ENCODE results near the gene PSMC3IP.

Gene PSMC3IP

DNA sequence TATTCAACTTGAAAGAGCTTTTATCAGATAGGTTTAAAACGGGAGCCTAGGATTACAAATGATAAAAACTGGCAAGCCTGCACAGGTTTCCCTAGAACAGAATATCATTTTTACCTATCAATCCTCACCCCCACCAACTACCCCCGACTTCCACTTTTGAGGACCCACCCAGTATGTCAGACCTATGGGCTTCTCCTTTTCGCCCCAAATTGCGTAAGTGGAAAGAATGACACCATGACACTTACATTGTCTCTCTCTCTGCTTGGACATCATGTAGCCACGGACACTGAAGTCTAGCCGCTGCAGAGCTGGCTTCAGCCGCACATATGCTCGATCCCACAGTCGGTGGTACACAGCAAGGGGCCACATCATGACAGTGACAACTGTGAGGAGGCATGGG is 7.4 kb upstream of the PSMC3IP start:
- DNase-seq: peak; percentile 68 to 86 (median 81)

DNA sequence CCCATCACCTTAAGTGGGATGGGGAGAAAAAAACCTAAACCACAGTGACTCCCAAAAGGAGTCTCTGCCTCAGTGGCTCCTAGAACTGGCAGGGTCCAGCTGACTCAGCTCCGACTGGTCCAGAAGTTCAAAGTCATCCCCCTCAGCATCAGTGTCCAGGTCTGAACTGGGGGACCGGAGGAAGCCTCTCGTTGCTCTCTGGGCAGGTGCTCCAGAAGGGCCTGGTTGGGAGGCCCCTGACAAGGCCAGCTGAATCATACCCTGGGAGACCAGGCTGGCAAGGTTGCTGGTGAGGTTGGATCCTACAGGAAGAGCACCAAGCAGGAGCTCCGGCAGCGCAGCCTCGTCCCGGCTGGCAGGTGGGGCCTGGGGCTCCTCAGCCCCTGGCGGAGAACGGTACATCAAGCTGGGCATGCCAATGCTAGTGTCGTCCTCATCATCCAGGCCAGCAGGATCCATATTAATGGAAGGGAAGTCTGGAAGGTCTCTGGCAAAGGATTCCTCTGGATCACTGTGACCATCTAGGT is 4.3 kb upstream of the PSMC3IP start:
- DNase-seq: no peak

DNA sequence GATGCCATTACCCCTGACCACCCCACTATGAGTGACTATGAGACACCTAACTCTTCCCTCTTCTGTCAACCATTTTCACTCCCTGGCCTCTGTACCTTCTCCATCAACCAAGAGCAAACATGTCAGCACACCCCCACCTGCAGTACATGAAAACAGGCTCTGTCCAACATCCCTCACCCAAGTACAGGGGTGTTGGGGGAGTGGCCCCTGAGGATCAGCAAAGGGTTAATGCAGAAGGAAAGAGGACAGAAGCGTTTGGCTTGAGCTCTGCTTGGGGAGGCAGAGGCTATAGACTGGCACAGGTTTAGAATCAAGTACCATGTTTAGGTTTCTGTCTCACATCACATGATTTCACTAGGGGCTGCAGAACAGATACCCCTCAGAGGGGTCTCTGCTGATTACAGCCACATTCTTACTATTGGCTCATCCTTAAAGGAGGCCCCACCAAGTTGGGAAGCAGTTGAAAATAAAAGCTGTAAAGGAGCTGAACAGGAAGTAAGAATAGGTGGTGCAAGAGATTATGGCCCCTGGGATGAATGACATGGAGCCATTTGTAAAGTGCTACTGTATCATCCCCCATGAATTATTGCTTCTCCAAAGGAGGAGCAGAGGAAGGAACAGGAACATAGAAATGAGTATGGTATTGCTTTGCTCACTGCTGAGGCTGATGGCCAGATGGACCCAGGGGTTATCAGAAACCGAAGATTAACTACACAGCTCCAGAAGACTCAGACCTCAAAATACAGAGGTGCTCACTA is 2.4 kb upstream of the PSMC3IP start:
- no peak for DNase-seq

DNA sequence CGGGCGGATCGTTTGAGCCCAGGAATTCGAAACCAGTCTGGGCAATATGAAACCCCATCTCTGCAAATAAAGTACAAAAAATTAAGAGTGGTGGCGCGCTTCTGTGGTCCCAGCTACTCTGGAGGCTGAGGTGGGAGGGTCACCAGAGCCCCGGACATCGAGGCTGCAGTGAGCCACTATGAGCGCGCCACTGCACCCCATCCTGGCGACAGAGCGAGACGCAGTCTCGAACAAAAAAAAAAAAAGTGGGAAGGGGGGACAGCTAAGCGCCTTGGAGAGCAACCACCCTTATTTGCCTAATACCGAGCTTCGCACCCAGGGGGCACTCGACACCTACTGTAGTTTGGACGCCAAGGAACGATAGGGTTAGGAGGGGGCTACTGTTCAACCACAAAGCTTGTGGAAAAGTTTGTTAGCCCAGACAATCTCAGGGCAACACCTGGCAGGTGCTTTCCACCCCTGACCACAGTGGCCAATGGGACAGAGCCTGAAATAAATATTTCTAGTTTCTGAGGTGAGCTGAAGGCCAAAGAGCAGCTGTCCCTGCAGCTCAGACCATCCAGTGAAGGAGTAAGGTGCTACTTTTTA is 847 bp upstream of the PSMC3IP start:
- DNase-seq: peak; percentile 71 to 81 (median 74)

DNA sequence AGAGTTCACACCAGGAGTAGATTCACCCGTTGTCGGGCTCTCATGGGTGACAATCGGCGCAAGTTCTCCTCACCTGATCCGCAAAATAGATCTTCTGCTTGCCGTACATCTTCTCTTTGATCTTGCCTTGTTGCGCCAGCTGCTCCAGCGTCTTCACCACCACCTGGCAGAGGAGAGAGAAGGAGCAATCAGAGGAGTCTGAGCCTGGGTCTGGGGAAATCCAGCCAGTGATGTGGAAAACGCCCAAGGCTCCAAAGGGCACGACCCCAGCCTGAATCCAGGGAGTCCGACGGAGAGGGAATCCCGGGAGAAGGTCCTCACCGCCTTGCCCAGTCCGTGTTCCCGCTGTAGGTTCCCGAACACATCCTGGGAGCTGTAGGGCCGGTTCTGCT is 393 bp downstream of the PSMC3IP start:
- DNase-seq: no peak

DNA sequence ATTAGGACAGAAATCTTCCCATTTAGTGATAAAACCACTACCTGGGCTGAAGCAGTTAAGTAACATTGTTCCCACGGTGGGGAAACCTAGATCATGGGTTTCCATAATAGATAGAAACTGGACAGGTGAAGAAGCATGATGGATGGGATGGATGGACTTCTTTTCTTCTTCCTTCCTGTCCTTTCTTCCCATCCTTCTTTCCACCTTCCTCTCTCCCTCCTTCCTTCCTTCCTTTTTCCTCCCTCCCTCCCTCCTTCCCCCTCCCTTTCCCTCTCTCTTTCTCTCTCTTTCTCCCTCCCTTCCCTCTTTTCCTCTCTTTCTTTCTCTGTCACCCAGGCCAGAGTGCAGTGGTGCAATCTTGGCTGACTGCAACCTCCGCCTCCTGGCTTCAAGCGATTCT is 3.1 kb downstream of the PSMC3IP start:
- DNase-seq: no peak

DNA sequence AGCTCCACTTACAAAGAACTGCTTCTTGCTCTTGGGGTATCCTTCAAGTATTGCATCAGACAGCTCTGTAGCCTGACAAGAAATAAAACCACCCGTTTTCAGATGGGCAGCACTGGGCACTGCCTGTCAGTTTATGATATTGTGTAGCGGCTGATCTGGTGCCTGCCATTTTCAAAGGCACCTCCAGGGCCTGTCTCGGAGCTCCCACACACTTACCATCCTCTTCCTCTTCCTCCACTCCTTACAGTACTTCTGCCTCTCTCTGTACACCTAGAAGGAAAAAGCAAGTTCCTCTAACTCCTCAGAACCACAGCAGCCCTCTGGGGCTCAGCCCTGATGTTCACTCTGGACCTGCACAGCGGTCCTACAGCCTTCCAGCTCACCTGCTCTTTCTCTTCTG is 4.4 kb downstream of the PSMC3IP start:
- DNase-seq: no peak

DNA sequence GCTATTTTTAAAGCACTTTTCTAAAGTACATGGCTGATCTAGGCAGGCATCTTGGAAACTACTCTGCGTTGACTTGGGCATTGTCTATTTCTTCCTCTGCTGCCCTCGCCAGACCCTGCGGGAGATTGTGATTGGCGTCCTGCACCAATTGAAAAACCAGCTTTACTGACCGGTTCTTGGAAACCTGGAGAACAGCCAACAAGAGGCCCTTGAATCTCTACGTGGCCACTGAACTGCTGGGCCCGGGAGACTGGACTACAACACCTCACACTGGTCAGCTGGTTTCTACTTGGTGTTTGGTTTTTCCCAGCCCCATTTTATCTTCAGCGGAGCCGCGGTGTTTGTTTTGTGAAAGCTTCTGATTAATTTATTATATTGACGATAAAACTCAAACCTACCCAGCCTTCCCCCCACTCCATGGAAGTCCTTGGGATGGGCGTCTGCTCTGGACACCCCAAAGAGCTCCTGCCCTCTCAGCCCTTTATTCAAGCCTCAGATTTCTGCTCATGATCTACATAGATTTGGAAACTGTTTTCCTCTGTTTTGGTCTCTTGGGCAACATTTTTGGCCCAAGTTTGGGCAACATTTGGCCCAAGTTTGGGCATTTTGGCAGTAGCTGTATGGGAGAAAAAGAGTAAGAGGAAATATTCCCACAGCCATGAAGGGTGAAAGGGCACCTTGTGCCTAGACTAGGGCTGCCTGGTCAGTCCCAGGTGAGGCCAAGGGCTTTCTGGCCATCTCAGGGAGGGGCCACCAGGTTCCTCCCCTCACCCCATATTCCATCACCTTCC is 5.9 kb downstream of the PSMC3IP start:
- DNase-seq: no peak

DNA sequence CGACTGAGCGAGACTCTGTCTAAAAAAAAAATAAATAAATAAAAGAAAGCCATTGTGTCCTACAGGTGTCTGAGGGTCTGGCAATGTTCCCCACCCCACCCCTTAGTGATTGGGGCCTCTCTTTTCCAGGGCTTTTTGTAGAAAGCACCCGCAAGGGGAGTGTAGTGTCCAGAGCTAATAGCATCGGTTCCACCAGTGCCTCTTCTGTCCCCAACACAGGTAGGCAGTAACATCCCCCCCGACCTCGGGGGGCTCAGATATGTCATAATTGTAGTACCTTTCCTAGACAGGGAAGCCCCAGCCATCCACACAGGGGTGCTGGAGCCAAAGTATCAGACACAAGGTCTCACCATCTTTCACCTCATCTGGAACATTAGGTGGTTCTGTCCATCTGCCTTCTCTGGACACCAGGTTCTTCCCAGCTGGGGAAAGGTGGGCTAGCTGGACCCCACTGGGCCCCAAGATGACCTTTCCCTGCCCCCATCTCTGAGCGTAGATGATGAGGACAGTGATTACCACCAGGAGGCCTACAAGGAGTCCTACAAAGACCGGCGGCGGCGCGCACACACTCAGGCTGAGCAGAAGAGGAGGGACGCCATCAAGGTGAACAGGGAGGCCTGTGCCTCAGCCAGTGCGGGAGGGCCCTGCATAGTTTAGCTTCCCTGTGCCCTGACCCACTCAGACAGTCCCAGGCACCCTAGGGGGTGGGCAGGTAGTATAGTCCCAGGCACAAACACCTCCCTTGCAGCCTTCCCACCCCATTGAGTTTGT is 9.0 kb downstream of the PSMC3IP start:
- no peak for DNase-seq

DNA sequence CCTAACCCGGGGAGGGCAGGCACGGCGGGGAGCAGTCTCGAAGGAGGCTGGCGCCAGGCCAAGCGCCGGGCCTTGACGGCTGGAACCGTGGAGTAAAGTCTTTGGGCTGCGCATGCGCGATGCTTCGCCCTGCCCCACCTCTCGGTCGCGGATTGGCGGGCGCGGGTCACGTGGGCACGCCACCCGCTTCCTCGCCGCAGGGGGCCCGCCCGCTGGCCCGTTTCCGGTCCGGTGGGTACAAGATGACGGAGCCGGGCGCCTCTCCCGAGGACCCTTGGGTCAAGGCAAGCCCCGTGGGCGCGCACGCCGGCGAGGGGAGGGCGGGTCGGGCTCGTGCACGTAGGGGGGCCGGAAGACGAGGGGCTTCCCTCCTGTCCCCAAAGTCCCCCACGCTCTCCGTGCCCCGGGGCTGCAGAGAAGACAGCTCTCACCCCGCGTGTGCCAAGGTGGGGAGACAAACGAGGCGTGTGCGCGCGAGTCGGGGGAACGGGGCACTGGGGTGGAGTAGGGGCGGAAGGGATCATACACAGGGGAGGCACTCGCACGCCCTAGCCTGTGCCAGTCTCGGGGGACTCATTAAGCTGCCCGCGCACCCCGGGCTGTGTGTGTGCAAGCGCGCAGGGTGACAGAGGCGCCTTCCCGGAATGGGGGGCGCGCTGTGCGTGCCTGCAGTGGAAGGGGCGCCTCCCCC is 10.5 kb downstream of the PSMC3IP start, which contains the start of gene MLX:
TSS of gene MLX (plus strand) at position 218 of the 691 bp plus-strand sequence. CDS start at position 243, 25 bp downstream.
- DNase-seq: peak; percentile 96 to 98 (median 97)

DNA sequence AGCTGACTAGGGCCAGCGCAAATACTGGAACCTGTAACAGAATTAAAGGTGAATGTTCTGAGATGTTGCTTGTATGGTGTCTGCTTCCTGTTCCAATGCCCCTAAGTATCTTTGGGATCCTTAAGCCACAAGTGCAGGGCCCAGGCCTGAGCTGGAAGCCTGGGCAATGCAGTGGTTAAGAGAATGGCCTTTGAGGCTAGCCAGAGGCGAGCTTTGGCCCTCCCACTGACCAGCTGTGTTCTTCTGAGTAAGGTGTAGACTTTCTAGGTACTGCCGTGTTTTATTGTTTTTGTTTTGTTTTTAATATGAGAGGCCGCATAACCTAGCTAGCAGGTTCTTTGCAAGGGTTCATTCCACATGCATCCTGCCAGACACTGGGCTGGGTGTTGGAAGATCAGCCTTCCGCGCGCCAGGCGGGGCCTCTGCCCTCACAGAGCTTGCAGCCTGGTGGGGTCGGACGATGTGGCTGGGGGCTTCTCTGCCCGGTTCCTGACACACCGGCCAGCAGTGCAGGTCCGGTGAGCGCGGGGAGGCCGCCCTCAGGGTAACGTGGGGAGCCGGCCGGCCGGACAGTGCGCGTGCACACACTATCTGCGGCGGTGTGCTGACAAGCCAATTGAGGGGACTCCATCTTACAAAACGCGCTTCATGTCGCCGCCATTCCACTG is 11.2 kb downstream of the PSMC3IP start:
- no peak for DNase-seq

DNA sequence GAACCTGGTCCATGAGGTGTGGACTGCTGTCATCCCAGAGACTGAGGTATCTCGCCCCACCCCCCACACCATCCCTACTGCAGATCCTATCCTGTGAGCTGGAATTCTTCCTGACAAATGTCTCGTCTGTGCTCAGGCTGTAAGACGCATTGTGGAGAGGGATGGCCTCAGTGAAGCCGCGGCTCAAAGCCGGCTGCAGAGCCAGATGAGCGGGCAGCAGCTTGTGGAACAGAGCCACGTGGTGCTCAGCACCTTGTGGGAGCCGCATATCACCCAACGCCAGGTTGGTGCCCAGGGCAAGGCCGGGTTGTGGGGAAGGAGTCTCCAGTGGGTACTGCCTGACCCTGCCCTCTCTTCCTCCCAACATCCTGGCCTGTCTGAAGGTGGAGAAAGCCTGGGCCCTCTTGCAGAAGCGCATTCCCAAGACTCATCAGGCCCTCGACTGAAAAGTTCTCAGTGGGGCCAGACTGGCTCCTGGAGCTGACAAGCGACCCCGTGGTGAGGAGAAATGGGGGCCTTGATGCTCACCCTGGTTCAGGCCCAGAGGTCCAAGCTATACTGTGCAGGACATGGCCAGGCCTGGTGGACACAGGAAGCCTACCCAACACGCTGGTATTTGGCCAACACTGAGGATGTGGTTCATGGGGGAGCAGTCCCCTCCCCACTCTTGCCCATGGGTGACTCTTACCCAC is 11.9 kb downstream of the PSMC3IP start:
- no peak for DNase-seq

DNA sequence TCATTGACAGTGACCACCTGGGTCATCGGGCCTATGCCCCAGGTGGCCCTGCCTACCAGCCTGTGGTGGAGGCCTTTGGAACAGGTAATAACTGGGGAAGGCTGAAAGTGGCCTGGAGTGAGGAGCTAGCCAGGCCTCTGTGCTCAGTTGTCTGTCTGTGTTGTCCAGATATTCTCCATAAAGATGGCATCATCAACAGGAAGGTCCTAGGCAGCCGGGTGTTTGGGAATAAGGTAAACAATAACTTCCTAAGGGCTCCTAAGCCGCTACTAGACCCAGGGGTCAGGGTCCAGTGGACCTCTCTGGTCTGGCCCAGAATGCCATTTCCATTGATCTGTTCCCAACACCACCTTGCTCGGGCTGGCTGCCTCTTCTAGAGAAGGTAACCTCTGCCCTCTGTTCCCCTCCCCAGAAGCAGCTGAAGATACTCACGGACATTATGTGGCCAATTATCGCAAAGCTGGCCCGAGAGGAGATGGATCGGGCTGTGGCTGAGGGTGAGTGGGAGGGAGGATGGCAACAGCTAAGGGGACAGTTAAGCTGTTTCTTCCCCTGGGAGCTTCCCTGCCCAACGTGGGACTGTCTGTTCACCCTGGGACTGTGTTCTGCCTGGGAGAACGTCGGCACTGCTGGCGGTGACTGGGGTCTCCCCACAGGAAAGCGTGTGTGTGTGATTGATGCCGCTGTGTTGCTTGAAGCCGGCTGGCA is 12.6 kb downstream of the PSMC3IP start:
- no peak for DNase-seq

DNA sequence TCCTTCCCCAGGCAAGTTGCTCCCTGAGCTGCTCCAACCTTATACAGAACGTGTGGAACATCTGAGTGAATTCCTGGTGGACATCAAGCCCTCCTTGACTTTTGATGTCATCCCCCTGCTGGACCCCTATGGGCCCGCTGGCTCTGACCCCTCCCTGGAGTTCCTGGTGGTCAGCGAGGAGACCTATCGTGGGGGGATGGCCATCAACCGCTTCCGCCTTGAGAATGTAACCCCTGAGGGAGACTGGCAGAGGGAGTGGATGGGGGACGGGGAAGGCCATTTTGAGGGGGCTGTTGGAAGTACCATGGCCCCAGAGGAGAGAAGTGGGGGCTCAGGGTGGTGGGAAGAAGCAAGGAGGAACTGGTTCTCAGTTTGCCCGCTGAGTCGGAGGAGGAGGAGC is 13.6 kb downstream of the PSMC3IP start:
- DNase-seq: no peak

DNA sequence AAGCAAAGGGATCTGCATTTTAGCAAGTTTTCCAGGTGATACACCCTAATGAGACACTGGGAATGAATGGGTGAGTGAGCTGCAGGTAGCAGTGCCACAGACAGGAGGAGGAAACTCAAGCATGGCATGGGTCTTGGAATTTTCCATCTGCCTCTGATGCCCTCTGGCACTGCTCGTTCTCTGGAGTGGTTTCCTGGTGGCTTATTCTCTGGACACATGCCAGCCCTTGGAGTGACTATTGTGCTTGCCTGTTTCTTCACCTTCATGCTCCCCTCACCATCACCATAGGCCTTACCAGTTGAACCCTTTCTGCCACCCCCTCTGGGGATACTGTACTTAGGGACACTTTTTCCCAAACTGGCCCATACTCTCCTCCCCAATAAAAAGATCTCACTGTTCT is 14.0 kb downstream of the PSMC3IP start:
- no peak for DNase-seq

DNA sequence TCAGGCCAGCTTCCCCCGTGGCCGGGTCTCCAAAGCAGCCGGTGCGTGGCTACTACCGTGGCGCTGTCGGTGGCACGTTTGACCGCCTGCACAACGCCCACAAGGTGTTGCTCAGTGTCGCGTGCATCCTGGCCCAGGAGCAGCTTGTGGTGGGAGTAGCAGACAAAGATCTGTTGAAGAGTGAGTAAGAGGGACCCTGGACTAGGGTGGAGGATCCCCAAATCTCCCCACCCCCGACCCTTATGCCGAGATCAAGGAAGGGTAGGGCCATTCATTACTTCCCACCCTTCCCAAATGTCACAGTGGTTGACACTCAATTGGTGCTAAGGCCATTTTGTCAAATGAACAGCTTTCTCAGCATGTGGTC is 14.4 kb downstream of the PSMC3IP start:
- no peak for DNase-seq

DNA sequence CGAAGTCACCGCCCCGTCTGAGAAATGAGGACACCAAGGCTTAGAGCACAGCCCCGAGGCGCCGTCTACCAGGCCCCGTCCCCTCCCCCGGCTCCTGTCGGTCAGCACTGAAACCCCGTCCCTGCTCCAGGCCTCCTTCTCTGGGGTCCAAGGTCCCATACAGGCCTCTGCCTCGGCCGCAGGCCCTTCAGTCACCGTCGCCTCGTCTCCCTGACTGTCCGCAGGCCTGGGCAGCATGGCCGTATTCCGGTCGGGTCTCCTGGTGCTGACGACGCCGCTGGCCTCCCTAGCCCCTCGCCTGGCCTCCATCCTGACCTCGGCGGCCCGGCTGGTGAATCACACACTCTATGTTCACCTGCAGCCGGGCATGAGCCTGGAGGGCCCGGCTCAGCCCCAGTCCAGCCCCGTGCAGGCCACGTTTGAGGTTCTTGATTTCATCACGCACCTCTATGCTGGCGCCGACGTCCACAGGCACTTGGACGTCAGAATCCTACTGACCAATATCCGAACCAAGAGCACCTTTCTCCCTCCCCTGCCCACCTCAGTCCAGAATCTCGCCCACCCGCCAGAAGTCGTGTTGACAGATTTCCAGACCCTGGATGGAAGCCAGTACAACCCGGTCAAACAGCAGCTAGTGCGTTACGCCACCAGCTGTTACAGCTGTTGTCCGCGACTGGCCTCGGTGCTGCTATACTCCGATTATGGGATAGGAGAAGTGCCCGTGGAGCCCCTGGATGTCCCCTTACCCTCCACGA is 15.0 kb downstream of the PSMC3IP start:
- peak in 2 of 3 donors; percentile 71 to 78 for DNase-seq

DNA sequence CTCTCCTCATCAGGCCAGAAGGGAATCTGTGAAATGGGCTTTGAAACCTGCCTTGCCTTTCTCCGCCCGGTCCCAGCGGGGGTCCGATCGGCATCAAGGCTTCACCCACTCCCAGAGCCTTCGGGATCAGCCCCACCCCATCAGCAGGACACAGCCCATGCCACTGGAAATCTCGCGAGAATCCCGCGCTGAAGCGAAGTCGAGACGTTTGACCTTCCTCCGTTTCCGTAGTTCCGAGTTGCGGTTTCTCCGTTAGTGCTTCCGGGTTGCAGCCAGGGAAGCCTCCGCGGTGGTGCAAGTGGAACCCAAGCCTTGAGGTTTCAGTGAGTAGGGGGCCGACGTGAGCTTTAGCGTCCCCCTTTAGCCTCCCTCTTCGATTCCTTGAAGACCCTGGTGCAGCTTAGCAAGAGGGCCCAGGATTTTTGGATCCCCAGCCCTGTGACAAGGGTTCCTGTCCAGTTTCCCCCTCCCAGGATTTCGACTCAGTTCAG is 15.6 kb downstream of the PSMC3IP start, which contains the start of gene COASY:
TSS of gene COASY (plus strand) at position 252 of the 491 bp plus-strand sequence. CDS start 475 bp downstream, outside the sequence.
- peak; percentile 98 to 99 (median 99) for DNase-seq

DNA sequence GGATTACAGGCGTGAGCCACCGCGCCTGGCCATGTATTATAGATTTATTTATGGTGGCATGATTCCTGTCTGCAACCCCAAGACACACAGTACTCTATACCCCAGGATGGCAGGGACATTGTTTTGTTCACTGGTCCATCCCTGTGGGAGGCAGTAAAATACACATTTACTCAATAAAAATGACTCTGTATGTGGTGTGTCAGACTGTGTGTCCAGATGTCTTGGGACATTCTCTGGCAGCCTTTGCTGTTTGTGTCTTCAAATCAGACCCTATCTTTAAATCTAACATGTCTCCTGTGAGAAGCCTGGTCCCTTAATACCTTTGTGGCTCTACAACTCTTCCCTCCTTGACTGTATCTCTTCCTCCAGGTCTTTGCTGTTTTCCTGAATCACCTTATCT is 17.3 kb downstream of the PSMC3IP start:
- DNase-seq: no peak
